HepG2 (cell line): ENCODE measurements around the gene OSBPL3. TPM values are rescaled to one million over a fixed set of nuclear protein-coding genes. Genes with fewer than 3 reads are reported as not detected.

Experiments
- AGO2 ChIP-seq: fragments of 200-400 bp; formaldehyde crosslinking; optimal IDR thresholded peaks from 2 replicates; pipeline ENCODE3; 2017; ENCODE audit warnings: mild to moderate bottlenecking, low read depth, low read length, moderate library complexity
- ARHGAP35 ChIP-seq: sonication (generic); formaldehyde crosslinking; IDR thresholded peaks from 2 replicates; pipeline ENCODE4 v1.9.0; 2022; ENCODE audit warnings: mild to moderate bottlenecking, inconsistent platforms, moderate library complexity, missing genetic modification reagents, borderline replicate concordance
- ASH2L ChIP-seq: fragments of 300-600, 200-600 bp; sonication (generic); IDR thresholded peaks from 2 replicates; pipeline ENCODE4 v1.7.0; 2017; ENCODE audit warnings: low read depth, mild to moderate bottlenecking, moderate library complexity, mixed read lengths, low read length; ENCODE audit not compliant: insufficient read length
- EP300 ChIP-seq, 3 experiments: sonication (generic) in 1 of 3; formaldehyde crosslinking in 1 of 3; IDR thresholded peaks; 2 replicates each; pipeline versions ENCODE4 v1.5.1 to v1.6.1; 2011 to 2020; ENCODE audit warnings: low read depth in 2 of 3, low read length in 2 of 3, borderline replicate concordance in 1 of 3, improper control_type of control experiment in 1 of 3, mild to moderate bottlenecking in 1 of 3, missing genetic modification reagents in 1 of 3, moderate library complexity in 1 of 3
- FOXK2 ChIP-seq: fragments of 450-650 bp; IDR thresholded peaks from 2 replicates; pipeline ENCODE4 v1.6.1; 2016
- MAFG ChIP-seq: sonication (generic); formaldehyde crosslinking; IDR thresholded peaks from 2 replicates; pipeline ENCODE4 v1.5.1; 2020; ENCODE audit warnings: mild to moderate bottlenecking, missing genetic modification reagents
- RBAK ChIP-seq: sonication (generic); formaldehyde crosslinking; IDR thresholded peaks from 2 replicates; pipeline ENCODE4 v1.5.1; 2020; ENCODE audit warnings: mild to moderate bottlenecking, missing genetic modification reagents
- RNF219 ChIP-seq: sonication (generic); formaldehyde crosslinking; IDR thresholded peaks from 2 replicates; pipeline ENCODE4 v1.5.0; 2020; ENCODE audit warnings: mild to moderate bottlenecking, missing genetic modification reagents
- SOX13 ChIP-seq, 3 experiments: fragments of 450-650 bp in 1 of 3; sonication (generic) in 1 of 3; formaldehyde crosslinking in 1 of 3; IDR thresholded peaks in 2 of 3; conservative IDR thresholded peaks in 1 of 3; 2 replicates each; pipeline versions ENCODE4 v1.5.0 to v1.6.1; 2016 to 2020; ENCODE audit warnings: antibody characterized with exemption in 1 of 3, mild to moderate bottlenecking in 1 of 3, missing compliant biosample characterization in 1 of 3, missing genetic modification reagents in 1 of 3, moderate library complexity in 1 of 3
- THRA ChIP-seq: sonication (generic); formaldehyde crosslinking; IDR thresholded peaks from 2 replicates; pipeline ENCODE4 v1.4.0; 2020; ENCODE audit warnings: missing genetic modification reagents, borderline replicate concordance
- ZNF256 ChIP-seq: sonication (generic); formaldehyde crosslinking; conservative IDR thresholded peaks from 2 replicates; pipeline ENCODE4 v1.4.0; 2020; ENCODE audit warnings: missing genetic modification reagents
- ZNF839 ChIP-seq: sonication (generic); formaldehyde crosslinking; IDR thresholded peaks from 2 replicates; pipeline ENCODE4 v1.4.0; 2020; ENCODE audit warnings: missing genetic modification reagents, mild to moderate bottlenecking, borderline replicate concordance
- polyA plus RNA-seq, 8 experiments: library from polyadenylated mRNA; depleted of rRNA in 3 of 8; stranded (reverse) in 7 of 8; unstranded in 1 of 8; fragments of >200 nt; fragmentation: Illumina TruSeq in 4 of 8; extraction: Trizol in 4 of 8; gene quantifications; 2 replicates each; pipeline versions ENCODE4 v1.2.1 to v1.2.3, GENCODE V29; 2011 to 2016; ENCODE audit warnings: low read depth in 4 of 8, missing spikeins in 1 of 8, mixed read lengths in 1 of 8; ENCODE audit not compliant: insufficient read depth in 1 of 8
- total RNA-seq, 5 experiments: library from RNA; depleted of rRNA; stranded (reverse); fragments of >200 nt; fragmentation: Illumina TruSeq; extraction: Trizol; gene quantifications; 2 replicates each; pipeline ENCODE4 v1.2.3, GENCODE V29; 2016; ENCODE audit warnings: low read depth in 1 of 5

Gene OSBPL3
- total and polyA plus RNA-seq, 2 of the 13 experiments (the other 11 are each of a cell fraction or from before 2014, with no cell fraction given), result 8.8 to 28.9 TPM

GRCh38 chr7:24842449-24843241, 137.3 kb downstream of the OSBPL3 start (continued):
- TF ChIP-seq RNF219 (CRISPR knock-in tag) (no peak), MAFG (CRISPR knock-in tag) (no peak), SOX13 (IDR thresholded peaks at IDR 0.05) (peak; percentile 99), SOX13 (CRISPR knock-in tag; conservative IDR thresholded peaks at IDR 0.05 in 1 of 2, IDR thresholded peaks at IDR 0.05 in 1 of 2) (peak in 1 of 2 experiments; percentile 100; a peak in 2 of 4 replicates), ZNF839 (CRISPR knock-in tag) (no peak), ARHGAP35 (CRISPR knock-in tag) (no peak), ASH2L (no peak), THRA (CRISPR knock-in tag) (0 out of 2 replicates have a peak, but pooled peaks have one; percentile 26), AGO2 (no peak), EP300 (IDR thresholded peaks at IDR 0.05; ENCODE audit: low read depth in 2 of 2, low read length in 2 of 2) (peak in 1 of 2 experiments; percentile 67; a peak in 2 of 4 replicates), EP300 (CRISPR knock-in tag; IDR thresholded peaks at IDR 0.05; ENCODE audit: borderline replicate concordance) (peak; percentile 13; the same call in 1 of the 2 replicates), RBAK (no peak), ZNF256 (CRISPR knock-in tag) (no peak), FOXK2 (no peak)
- TF ChIP-seq, all 625 proteins: peak for 35
